NCI-H748 treated with DMSO at 0.1 percent for 48 hours (cell line): ENCODE data around the gene MIER1.
"Not testable (repeated sequence)": the region's sequence is repeated elsewhere in the genome, so short reads cannot be mapped to it uniquely, and the experiment has no call there.

Experiments used
- DNase-seq: peaks from one replicate; lab custom pipeline; 2025; lab: John Stamatoyannopoulos, UW

MIER1 gene

DNA sequence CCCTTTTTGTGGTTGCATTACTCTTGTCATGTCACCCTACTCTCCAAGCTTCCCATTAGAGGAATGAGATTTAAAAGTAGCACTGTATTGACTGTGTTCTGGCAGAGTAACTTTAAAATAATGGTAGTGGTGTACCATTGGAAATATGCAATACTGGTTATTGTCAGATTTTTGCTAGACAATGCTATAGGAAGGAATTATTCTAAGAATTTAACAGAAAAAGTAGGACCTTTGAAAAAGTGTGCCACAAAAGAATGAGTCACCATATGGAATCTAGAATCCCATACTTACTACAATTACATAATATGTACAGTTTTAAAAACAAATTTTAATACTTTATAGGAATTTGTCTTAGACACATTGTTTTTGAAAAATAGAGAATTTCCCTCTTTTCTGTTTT, 13.8 kb downstream of the MIER1 start:
- no peak for DNase-seq

DNA sequence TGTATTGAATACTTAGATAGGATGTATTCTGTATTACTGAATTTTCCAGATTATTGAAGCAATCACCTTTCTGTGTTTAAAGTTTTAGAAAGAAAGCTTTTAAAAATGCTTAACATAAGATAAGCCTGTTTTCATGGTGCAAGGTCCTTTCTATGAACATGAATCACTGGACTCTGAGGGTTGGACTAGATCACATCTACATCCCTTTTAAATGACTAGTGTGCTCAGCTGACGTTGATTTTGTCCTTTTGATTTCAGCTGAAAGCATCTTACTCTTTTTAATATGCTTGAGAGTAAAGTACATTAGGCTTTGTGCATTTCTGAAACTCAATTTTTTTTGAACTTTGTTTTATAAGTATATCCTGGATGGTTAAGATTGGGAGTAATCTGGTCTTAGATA, 16.2 kb downstream of the MIER1 start:
- no peak for DNase-seq

DNA sequence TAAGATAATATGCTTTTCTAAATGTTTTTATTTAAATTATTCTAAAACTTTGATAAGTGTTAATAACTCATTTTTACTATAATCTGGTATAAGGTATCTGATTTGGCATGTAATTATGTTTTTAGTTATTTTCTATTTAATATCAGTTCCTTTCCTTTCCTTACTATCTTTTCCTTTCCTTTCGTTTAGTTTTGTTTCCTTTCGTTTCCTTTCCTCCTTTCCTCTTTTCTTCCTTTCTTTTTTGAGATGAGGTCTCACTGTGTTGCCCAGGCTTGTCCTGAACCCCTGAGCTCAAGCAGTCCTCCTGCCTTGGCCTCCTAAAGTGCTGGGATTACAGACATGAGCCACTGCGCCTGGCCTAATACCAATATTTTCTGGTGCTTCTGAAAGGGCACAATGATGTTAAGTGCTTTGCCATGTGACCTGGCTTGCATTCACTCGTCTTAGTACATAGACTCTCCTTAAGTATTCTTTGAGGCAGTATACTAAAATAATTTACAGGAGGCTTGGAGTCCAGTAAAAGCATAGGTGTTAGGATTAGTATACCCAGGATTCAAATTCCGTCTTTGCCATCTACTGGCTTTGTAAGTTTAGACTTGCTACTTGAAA, 18.7 kb downstream of the MIER1 start:
- DNase-seq = no peak

DNA sequence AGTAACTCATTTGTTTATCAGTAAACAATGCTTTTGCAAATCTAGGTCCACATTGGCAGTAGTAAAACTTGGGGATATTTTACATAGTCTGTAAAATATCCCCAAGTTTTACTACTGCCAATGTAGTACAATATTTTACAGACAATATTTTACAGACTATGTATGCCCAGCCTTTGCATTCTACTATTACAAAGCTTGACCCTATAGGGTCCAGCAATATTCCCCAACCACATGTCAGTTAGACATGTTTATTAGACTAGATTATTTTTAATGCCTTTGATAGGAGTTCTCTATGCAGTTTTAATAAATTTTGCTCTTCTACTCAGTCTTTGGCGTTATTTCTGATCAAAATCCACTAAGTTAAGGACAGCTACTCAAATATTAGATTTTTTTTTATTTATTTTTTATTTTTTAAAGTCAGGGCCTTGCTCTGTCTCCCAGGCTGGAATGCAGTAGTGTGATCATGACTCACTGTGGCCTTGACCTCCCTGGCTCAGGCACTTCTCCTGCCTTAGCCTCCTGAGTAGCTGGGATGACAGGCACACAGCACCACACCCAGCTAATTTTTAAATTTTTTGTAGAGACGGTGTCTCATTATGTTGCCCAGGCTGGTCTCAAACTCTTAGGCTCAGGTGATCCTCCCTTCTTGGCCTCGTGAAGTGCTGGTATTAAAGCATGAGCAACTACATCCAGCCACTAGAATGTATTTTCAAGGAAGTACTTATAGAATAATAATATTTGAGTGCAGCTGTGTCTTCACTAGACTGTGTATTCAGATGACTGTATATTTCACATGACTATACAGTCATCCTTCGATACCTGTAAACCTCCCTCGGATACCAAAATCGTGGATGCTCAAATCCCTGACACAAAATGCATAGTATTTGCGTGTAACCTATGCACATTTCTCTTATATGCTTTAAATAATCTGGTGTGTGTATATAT, 19.8 kb downstream of the MIER1 start:
- DNase-seq = no peak

DNA sequence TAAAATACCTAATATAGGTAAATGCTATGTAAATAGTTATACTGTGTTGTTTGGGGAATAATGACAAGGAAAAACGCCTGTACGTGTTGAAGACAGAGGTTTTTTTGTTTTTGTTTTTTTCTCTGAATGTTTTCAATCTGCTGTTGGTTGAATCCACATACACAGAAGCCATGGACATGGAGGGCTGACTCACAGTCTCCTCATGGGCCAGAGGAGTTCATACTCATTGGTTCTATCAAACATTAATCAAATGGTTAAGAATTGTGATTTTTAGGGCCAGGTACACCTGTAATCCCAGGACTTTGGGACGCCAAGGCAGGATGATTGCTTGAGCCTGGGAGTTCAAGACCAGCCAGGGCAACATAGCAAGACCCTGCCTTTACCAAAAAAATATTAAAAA, 20.5 kb downstream of the MIER1 start:
- no peak for DNase-seq

DNA sequence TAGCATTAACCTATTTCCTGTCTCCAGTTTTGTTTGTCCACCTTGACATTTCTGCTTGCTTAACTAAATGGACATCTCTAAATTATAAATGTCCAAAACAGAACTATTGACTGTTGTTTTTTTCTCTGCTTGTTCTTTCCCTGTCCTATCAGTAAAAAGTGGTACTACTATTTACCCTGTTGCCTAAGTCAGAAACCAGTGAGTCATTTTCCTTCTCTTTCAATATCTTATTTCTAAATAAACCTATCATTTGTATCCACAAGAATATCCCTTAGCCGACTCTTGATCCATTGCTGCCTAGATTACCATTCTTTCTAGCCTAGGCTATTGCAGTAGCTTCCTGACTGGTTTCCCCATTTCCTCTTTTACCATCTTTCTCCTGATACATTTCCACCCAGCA, 22.5 kb downstream of the MIER1 start:
- no peak for DNase-seq

DNA sequence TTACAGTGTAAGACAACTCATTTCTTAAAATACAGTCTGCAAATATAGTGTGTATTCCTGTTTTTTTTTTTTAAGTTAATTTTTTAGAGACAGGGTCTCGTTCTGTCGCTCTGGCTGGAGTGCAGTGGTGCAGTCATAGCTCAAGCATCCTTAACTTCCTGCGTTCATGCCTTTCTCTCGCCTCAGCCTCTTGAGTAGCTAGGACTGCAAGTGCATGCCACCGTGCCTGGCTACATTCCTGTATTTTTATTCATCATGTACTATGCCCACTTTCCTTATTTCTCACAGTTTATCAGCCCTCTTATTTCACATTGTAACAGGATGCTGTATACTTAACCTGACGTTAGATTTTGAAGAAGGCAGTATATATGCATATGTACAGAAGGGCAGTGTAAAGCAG, 26.7 kb downstream of the MIER1 start:
- DNase-seq = no peak

DNA sequence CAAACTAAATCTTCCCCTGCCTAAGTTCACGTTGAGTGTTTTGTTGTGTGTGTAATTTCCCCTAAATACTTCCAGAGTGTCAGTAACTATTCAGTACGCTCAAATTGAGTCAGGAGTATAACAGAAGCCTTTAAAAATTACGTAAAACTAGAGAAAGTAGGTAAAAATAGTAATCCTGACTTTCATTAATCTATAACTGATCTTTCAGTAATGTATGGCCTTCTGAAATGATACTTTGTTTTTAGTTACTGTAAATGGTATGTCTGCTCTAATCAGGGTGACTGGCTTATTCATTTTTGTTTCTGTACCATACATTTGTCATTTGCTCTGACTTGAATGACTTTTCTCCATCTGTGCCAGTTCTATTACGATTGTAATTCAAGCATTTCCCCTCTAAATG, 29.4 kb downstream of the MIER1 start:
- no peak for DNase-seq

DNA sequence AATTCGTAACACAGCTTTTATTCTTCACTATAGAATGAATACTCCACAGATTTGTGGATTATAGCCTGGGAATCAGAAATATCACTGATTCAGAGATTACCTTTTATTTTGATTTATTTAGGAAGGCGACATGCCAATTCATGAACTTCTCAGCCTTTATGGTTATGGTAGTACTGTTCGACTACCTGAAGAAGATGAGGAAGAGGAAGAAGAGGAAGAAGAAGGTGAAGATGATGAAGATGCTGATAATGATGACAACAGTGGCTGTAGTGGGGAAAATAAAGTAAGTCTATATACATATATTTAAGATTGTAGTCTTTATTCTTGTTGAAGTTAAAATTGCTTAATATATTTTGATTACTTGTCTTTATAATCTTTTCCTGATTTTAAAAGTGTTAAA, 33.1 kb downstream of the MIER1 start:
- no peak for DNase-seq

DNA sequence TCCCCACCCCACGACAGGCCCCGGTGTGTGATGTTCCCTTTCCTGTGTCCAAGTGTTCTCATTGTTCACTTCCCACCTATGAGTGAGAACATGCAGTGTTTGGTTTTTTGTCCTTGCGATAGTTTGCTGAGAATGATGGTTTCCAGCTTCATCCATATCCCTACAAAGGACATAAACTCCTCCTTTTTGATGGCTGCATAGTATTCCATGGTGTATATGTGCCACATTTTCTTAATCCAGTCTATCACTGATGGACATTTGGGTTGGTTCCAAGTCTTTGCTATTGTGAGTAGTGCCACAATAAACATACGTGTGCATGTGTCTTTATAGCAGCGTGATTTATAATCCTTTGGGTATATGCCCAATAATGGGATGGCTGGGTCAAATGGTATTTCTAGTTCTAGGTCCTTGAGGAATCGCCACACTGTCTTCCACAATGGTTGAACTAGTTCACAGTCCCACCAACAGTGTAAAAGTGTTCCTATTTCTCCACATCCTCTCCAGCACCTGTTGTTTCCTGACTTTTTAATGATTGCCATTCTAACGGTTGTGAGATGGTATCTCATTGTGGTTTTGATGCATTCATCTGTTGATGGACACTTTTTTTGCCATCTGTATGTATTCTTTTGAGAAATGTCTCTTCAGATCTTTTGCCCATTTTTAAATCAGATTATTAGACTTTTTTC, 41.5 kb downstream of the MIER1 start:
- DNase-seq = not testable (repeated sequence)

DNA sequence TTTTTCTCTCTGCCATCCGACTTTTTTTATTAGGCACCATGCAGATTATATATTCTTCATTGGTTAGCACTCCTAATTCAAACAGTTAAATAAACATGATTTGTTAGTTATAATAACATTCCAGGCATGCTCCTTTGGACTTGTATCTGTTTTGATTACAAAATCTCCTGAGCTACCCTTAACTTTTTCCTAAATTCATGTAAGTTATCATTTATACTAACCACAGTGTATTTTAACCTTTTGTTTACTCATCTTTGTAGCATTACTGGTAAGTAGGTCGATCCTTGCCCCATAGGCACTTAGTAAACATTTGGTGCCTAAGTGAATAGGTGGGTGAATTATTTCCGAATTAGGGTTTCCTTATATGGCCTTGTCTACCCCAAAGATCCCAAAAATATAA, 43.8 kb downstream of the MIER1 start:
- DNase-seq = no peak

DNA sequence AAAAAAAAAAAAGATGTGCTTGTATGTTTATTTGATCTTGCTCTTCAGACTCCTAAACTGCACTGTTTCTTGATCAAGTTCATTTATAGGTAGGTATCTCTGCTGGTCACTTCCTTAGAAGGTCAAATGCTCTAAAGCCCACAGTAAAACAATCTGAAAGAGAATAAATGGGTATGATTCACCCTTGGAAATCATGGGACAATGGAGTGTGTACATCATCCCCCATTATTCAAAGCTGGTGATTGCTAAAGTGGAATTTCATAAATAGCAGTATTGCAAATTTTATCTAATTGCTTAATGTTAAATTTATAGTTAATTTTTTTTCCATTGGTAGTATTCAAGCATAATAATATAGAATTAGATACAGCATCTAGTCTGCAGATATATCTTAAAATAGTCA, 53.4 kb downstream of the MIER1 start:
- DNase-seq = no peak

DNA sequence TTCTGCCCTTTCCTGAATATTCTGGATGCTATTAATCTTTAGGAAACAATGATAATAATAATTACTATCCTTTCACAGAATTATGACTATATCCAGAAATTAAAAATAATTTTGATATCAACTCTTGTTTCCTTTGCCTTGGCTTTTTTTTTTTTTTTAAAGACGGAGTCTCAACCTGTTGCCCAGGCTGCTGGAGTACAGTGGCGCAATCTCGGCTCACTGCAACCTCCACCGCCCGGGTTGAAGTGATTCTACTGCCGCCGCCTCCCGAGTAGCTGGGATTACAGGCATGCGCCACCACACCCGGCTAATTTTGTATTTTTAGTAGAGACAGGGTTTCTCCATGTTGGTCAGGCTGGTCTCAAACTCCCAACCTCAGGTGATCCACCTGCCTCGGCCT, 54.8 kb downstream of the MIER1 start:
- not testable (repeated sequence) for DNase-seq

DNA sequence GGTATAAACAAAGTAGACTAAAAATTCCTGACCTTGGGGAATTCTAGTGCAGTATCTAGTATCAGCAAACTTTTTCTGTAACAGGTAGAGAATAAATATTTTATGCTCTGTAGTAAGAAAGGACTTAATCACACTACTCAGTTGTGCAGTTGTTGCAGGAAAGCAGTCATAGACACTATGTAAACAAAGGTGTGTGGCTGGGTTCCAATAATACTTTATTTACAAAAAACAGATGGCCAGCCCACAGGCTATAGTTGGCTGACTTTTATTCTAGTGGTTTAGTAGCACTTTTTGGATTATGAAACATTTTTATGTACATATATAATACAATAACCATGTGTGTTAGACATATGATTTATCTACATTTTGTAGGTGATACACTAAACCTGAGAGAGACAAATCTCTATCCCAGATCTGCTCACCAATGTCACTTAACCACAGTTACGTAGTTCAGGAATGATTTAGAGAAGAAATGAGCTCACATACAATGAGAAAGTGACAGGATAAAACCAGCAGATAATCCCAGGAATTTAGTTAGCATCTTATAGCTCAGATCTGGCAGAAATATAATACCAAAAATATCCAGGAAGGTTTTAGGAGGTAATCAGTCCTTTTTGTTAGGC, 56.1 kb downstream of the MIER1 start:
- peak; percentile 7 for DNase-seq

DNA sequence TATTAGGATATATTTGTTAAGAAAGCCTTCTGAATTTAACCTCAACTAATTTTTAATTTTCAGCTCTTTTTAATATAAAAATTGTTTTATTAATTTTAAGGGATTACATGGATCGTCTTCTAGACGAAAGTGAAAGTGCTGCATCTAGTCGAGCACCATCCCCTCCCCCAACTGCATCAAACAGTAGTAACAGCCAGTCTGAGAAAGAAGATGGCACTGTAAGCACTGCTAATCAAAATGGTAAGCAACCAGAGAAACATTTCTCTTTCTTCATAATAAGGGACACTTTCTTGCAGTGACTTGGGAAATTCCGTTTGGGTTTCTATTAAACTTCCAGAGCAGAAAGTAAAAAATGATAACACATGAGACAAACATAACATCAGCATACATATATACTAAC, 56.9 kb downstream of the MIER1 start:
- no peak for DNase-seq

DNA sequence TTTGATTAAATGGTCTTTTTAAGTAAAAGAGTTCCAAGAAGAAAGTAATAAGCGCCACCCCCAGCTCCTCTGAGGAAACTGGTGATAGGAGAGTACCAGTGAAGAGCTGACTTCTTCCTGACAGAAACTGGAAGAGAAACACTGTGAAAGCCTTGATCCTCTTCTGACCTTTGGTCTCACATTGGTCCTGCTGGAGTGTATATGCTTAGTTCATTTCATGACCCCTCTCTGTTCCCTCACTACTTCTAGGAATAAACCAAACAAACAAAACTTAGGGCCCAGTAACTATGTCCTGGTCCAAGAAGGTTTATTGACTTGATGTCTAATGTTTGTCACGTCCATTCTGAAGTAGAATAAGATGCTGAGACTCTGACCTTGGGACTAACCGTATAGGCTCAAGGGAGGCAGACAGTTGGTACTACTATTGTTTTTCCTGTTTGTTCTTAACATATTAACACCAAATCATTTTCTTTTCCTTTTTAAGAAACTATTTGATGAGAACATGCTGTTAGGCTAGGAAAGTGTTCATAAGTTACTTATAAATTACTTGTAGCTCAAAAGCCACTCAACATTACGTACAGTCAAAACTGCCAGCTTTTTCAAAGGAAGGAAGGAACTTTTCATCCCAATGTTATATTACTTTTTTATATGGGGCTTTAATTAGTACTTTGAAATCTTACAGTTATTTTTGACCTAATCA, 57.9 kb downstream of the MIER1 start:
- DNase-seq = no peak

DNA sequence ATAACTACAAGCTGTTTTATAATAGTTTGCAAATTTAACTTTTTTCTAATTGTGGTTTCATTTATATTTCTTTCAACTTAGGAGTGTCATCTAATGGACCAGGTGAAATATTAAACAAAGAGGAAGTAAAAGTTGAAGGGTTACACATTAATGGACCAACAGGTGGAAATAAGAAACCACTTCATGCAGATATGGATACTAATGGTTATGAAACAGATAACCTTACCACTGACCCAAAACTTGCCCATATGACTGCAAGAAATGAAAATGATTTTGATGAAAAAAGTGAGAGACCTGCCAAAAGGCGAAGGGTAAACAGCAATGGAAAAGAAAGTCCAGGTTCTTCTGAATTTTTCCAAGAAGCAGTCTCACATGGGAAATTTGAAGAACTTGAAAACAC, 59.7 kb downstream of the MIER1 start:
- no peak for DNase-seq

DNA sequence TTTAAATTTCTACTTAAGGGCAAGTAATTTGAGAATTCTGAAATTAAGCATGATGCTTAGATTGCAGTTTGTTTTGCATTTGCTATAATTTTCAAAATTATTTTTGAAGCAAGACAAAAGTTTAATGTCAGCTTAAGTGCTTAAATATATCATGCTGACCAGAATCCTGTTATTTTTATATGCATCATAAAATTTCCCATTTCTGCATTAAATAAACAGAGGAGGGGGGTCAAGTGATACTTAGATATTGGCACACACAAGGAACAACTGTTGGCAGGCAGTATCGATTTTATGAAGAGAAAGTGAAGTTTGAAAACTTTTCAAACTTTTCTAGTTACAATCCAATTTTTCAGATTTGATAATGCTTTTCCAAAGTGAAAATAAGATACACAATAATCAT, 61.0 kb downstream of the MIER1 start:
- DNase-seq = no peak

DNA sequence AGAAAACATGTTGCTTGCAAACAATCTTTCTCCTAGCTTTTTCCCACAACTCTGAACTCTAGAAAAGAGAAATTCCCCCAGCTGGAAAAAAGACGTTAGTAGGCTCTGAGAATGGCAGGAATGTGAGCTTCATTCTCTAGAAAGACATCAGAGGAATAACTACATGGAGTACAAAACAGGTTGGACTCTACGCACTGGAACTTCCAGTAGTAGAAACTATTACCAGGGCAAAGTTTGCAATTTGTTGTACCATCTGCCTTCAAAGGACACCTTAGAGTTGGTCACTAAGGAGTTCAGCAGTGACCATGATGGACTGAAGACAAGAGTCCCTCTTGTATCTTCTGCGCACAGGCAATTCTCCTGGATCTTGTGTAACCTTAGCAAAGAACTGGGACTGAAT, 68.3 kb downstream of the MIER1 start:
- DNase-seq = no peak

DNA sequence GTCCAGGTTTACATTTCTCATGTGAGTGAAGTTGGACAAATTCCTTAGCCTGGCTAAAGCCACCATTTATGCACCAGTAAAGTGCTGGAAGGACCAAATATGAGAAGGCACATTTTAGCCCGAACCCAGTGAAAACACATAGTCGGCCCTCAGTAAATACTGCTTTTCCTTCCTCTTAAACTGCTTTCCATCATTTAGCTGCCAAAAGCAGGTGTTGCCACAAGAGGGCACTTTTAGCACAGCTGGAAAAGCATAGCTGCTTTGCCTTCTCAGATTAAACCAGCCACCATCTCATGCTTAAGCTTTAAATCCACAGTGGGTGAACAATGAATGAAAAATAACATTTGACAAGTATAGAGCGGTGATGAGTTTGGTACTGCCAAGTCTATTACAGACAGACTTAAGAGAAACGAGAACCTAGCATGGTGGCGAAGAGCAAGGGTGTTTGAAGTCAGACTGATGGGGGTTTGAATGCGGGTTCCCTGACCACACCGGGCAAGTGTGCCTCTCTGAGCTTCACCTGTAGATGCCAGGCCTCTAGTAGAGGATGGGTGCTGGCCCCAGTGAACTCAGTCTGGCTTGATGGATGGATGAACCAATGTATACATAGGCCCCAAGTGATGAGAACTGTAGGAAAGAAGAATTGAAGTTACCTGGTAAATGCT, 71.4 kb downstream of the MIER1 start:
- peak; percentile 51 for DNase-seq

DNA sequence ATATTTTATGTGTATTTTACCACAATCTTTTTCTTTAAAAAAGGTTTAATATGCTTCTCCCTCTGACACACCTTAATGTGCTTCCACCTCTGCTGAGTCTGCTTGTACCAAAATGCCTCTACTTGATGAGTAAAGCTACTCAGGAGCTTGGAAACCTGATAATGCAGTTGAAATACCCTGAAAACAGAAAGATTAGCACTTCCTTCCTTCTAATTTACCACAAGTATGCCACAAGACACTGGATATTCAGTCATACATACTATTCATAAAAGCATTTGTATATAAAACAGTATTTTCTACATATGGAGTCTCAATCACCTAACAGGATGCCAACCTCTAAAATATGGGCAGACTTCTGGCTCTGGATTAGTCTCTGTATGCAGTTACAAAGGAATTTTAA, 74.2 kb downstream of the MIER1 start:
- no peak for DNase-seq
